Dendritic cell treated with granulocyte-macrophage colony-stimulating factor and Interleukin-4, amounts not matched to agents 40 ng/mL and 50 ng/mL, for 4 days (primary cell): ENCODE data around the gene CYTH2.
A peak's percentile ranks its signal among the peaks of the same experiment; 100 is the strongest.

ENCODE experiments used
- H3K27ac Mint-ChIP-seq: one replicate; pipeline ENCODE4 v1.8.0; 2022; ENCODE audit warnings: mild to moderate bottlenecking, mixed read lengths
- H3K27me3 Mint-ChIP-seq: one replicate; pipeline ENCODE4 v1.8.0; 2022; ENCODE audit warnings: mild to moderate bottlenecking, mixed read lengths
- H3K36me3 Mint-ChIP-seq: one replicate; pipeline ENCODE4 v1.8.0; 2022; ENCODE audit warnings: low read depth, mixed read lengths
- H3K4me1 Mint-ChIP-seq: one replicate; pipeline ENCODE4 v1.8.0; 2022; ENCODE audit warnings: low read depth, mixed read lengths
- H3K4me3 Mint-ChIP-seq: one replicate; pipeline ENCODE4 v1.8.0; 2022; ENCODE audit warnings: mild to moderate bottlenecking, moderate library complexity, mixed read lengths
- H3K9me3 Mint-ChIP-seq: one replicate; pipeline ENCODE4 v1.8.0; 2022; ENCODE audit warnings: mixed read lengths
- intact Hi-C: fragments of 100-400 bp; cut with micrococcal nuclease; formaldehyde crosslinking; loops from one replicate; pipeline ENCODE4 v1.15.0; 2022

CYTH2 gene

DNA sequence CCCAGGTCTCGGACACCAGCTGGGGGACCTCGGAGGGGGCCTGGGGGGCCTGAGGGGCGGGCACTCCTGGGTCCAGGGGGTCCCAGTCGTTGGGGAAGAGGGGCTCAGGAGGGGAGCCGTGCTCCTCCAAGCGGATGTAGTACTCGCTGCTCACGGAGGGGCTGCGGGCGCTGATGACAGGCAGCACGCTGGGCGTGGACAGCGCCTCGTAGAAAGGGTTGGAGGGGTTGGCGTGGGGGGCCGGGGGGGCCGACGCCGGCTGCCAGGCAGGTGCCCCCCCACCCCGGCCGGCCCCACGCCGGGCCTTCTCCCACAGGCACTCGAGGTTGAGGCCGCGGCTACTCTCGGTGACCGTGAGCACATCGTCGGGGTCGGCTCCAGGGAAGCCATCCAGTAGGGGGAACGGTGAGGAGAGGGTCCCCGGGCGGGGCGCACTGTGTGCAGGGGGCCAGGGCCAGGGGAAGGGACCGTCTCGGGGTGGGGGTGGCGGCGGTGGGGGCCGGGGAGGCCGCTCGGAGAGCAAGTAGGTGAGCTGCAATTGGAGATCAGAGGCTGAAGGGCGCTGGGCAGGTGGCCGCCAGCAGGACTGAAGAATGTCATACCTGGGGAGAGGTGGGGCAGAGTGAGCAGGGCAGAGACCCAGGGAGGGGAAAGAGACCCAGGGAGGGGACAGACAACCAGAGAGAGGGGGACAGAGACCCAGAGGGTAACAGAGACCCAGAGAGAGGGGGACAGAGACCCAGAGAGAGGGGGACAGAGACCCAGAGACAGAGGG is 30.3 kb downstream of the CYTH2 start:
- no peaks in the 10 kb centered on the region for H3K9me3 Mint-ChIP-seq
- H3K4me3 Mint-ChIP-seq = no peak overlapping the region
- no peak overlapping the region for H3K27ac Mint-ChIP-seq
- peaks cover 62% of the 10 kb centered on the region for H3K27me3 Mint-ChIP-seq
- peaks cover 45% of the 10 kb centered on the region for H3K4me1 Mint-ChIP-seq
- intact Hi-C loops = no loop called here
- H3K36me3 Mint-ChIP-seq = no peaks in the 10 kb centered on the region

DNA sequence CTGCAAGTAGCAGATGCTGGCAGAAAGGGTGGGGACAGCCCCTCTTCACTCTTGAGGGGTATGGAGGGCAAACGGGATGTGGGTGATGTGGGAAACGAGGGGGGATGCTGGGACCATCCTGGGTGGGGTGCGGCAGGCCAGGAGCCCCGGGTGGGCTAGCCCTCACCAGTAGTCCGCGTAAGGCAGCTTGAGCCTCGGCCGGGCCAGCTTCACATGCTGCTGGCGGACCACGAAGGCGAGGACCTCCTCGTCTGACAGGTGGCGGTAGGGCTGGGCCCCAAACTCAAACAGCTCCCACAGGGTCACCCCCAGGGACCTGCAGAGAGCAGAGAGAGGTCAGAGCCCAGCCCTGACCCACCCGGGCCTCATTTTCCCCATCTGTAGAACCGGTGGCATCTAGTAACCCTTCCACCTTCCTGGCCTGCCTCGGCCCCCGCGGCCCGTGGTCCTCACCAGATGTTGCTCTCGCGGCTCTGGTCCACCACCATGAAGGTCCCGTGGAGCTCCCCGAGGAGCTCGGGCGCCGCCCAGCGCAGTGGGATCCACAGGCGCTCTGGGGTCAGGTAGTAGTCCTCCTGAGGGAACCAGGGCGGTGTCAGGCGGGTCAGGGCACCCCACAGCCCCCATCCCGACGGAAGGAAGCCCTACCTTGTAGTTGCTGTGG is 31.8 kb downstream of the CYTH2 start:
- intact Hi-C loops = no loop called here
- Mint-ChIP-seq H3K27ac (peak overlapping the region; percentile 52), H3K4me3 (peak overlapping the region; percentile 52), H3K4me1 (peaks cover 30% of the 10 kb centered on the region), H3K9me3 (no peaks in the 10 kb centered on the region), H3K27me3 (peaks cover 53% of the 10 kb centered on the region), H3K36me3 (no peaks in the 10 kb centered on the region)

DNA sequence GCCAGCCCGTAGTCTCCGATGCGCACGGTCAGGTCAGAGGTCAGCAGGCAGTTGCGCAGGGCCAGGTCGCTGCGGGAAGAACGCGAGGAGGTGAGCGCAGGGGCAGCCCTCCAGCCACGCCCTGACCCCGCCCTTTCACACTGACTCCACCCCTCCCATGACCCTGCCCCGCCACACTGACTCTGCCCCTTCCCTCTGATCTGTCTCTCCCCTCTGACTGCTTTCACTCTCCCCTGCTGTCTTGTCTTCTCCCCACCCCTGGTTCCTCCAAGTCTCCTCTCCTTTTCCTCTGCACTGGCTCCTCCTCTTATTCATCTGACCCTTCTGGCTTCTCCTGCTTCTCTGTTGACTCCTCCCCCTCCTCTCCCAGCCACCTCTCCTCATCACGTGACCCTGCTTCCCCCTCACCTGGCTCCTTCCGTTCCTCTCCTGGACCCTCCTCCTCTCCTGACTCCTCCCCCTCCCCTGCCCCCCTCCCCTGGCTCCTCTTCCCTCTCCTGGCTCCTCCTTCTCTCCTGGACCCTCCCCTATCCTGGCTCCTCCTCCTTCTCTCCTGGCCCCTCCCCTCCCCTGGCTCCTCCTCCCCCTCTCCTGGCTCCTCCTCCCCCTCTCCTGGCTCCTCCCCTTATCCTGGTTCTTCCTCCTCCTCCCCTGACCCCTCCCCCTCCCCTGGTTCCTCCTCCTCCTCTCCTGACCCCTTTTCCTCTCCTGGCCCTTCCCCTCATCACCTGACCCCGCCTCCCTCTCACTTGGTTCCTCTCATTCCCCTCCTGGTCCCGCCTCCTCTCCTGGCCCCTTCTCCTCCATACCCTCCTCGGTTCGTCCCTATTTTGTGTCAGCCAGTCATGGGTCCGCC is 32.6 kb downstream of the CYTH2 start:
- peak overlapping the region; percentile 52 for H3K27ac Mint-ChIP-seq

DNA sequence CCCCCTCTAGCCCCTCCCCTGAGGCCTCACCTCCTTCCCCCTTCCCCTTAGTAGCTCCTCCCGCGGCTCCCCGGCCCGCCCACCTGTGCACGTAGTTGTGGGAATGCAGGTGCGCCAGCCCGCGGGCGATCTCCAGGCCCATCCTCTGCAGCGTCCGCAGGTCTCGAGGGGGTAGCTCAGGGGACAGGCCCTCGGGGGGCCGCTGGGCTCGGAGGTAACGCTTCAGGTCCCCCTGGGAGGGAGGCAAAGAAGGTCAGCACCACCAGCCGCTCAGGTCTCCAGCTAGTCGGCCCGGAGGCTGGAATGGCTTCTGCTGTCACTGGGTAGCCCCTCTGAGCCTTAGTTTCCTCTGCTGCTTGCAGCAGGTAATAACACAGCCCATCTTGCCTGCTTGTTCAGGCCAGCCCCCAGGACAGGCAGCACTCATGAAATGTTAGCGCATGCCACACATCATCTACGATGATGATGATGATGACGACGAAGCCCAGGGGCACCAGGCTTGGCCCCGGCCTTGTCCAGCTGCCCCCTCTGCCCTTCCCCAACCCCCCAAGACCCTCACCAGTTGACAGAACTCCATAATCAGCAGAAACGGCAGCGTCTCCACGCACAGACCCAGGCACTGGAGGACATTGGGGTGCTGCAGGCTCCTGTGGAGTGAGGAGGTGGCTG is 33.3 kb downstream of the CYTH2 start:
- H3K27me3 Mint-ChIP-seq = peaks cover 43% of the 10 kb centered on the region
- no peaks in the 10 kb centered on the region for H3K9me3 Mint-ChIP-seq
- H3K27ac Mint-ChIP-seq = peak overlapping the region; percentile 52
- peak overlapping the region; percentile 52 for H3K4me3 Mint-ChIP-seq
- H3K36me3 Mint-ChIP-seq = no peaks in the 10 kb centered on the region
- intact Hi-C loops = no loop called here
- peaks cover 29% of the 10 kb centered on the region for H3K4me1 Mint-ChIP-seq

More for the DNA sequence above, 32.6 kb downstream of the CYTH2 start:
- intact Hi-C loops = no loop called here
- Mint-ChIP-seq H3K4me3 (peak overlapping the region; percentile 52), H3K36me3 (no peaks in the 10 kb centered on the region), H3K9me3 (no peaks in the 10 kb centered on the region), H3K27me3 (peaks cover 50% of the 10 kb centered on the region), H3K4me1 (peaks cover 29% of the 10 kb centered on the region)

DNA sequence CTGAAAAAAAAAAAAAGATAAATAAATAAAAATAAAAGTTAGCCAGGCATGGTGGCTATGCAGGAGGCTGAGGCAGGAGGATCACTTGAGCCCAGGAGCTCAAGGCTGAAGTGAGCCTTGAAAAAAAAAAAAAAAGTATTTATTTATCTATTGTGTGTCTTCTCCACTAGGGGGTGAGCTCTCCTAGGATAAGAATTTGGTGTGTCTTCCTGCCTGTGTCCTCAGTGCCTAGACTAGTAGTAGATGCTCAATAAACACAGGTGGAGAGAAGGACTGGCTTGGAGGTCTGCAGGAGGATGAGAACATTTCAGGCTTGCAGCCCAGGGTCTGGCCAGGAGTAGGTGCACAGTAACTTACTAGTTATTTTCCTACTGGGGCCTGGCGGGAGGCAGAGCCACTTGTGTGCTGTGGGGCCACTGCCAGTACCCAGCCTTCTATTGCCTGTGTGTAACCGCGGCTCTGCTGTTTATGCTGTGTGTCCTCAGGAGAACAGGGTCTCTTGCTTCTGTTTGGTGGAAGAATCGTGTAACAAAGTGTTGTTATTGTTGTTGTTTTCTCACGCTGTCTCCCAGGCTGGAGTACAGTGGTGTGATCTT is 37.1 kb downstream of the CYTH2 start:
- Mint-ChIP-seq H3K9me3 (no peaks in the 10 kb centered on the region), H3K4me3 (no peak overlapping the region), H3K36me3 (no peaks in the 10 kb centered on the region), H3K4me1 (peaks cover 22% of the 10 kb centered on the region), H3K27me3 (peaks cover 45% of the 10 kb centered on the region), H3K27ac (no peak overlapping the region)
- intact Hi-C loops = loop anchor here (1.0 kb wide), 1 partner anchor 78 kb away; no protein-coding TSS in a partner anchor

DNA sequence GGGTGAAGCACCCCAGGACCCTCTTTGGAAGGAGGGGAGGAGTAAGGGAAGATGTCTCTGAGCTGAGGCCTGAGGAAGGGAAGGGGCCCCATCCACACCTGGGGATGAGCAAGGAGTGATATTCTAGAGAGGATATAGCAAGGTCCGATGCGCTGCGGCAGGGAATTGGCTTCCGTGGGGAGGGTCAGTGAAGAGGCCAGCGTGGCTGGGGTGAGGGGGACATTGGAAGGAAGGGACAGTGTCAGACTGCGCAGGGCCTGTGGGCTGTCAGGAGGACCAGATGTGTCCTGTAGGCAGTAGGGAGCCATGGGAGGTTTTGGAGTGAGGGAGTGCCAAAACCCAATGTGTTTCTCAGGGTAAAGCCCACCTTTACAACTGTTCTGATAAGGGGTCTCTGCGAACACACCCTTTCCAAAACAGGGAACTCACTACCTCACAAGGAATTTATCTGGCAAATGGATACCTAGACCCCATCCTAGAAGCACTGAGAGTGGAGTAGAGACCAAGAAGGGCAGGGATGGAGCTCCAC is 38.8 kb downstream of the CYTH2 start:
- Mint-ChIP-seq H3K4me1 (peaks cover 16% of the 10 kb centered on the region), H3K9me3 (no peaks in the 10 kb centered on the region), H3K27me3 (peaks cover 38% of the 10 kb centered on the region), H3K4me3 (no peak overlapping the region), H3K36me3 (no peaks in the 10 kb centered on the region), H3K27ac (peak overlapping the region; percentile 51)
- intact Hi-C loops = no loop called here

DNA sequence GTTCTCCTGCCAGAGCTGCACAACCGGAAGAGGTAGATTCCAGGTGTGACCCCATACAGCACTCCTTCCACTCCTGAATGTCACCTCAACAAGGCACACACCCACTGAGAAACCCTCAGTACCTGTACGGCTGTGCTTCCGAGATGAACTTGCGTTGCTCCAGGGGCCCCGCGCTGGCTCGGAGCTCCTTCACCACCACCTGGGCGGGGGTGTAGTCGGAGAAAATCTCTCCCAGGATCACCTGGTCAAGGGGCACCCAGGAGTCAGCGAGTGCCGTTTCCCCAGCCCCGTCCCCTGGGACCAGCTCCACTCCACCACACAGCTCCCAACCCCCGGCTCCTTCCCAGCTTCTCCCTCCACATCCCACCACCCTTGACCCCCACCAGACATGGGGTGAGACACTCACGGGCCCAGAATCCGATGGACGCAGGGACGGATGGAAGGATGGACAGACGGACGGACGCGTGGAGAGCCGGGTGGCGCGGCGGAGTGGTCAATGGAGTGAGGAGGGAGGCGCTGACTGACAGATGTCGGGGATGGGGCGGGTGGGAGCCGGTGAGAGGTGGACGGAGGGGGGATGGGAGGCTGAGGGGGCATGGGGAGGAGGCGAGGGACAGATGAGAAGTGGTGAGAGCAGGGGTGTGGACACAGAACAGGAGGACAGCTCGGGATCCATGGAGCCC is 39.7 kb downstream of the CYTH2 start:
- no peaks in the 10 kb centered on the region for H3K9me3 Mint-ChIP-seq
- intact Hi-C loops = no loop called here
- no peaks in the 10 kb centered on the region for H3K36me3 Mint-ChIP-seq
- H3K4me3 Mint-ChIP-seq = no peak overlapping the region
- peaks cover 35% of the 10 kb centered on the region for H3K27me3 Mint-ChIP-seq
- H3K27ac Mint-ChIP-seq = peak overlapping the region; percentile 35
- peaks cover 12% of the 10 kb centered on the region for H3K4me1 Mint-ChIP-seq

DNA sequence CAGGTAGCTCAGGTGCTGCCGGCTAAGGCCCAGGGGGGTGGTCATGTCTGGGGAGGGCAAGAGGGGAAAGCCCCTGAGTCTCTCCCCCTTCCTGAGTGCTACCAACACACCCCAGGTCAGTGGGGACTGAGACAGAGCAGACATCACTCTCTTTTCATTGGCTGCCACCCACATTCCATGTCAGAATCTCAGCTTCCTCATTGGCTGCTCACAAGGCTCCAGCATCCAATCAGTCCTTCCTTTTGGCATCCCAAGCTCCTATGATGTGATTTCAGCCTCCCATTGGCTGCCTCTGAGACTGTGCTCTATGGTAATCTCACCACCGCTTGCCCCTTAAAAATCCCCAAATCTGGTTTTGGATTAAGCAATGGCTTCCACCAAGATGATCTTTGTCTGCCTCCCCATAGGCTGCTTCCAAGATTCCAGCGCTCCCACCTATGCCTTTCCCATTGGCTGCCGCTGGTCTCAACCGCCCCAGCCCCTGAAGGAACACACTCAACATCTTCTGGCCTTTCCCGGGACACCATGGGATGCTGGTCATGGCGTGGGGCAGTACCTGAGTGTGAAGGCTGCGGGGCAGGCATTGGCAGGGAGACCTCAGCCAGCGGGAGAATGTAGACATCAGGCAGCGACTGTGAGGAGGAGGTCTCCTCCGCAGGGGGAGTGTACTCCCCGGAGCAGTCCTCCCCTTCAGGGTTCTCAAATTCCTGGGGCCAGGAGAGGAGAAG is 40.5 kb downstream of the CYTH2 start:
- H3K4me3 Mint-ChIP-seq = no peak overlapping the region
- H3K27ac Mint-ChIP-seq = no peak overlapping the region
- no peaks in the 10 kb centered on the region for H3K36me3 Mint-ChIP-seq
- peaks cover 32% of the 10 kb centered on the region for H3K27me3 Mint-ChIP-seq
- intact Hi-C loops = no loop called here
- no peaks in the 10 kb centered on the region for H3K9me3 Mint-ChIP-seq
- H3K4me1 Mint-ChIP-seq = peaks cover 15% of the 10 kb centered on the region

DNA sequence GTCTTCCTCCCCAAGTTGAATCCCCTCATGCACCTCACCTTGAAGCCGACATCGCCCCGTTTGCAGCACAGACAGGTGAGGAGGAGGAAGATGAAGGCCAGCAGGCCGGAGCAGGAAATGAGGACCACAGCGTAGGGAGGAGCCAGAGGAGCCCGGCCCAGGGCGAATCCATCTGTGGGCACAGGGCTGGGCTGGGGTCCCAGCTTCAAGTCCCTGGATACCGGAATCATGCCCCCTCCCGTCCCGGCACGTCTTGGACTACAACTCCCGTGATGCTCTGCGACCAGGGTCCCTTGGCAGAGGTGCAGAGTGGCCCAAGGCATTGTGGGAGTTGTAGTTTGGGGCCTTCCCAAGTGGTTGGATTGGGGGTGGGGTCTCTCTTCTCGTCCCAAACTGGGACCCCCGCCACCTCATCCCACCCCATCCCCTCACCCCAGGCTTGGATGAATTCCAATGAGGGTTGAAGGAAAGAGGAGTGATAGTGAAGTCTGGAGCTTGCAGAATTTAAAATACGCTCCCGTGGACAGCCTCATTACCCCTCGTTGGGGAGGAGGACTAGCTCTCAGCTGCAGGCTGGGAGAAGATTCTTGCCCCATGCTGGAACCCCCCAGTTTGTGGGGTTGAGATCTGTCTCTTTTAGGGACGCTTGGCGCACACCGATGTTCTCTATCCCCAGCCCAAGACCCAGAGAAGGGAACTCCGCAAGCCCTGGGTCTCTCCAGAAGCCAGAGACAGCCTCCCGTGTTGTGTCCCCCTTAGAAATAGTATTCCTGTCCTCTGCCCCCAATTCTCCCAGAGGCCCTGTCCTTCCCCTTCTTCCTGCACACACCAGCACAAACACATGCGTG is 41.5 kb downstream of the CYTH2 start:
- H3K9me3 Mint-ChIP-seq = no peaks in the 10 kb centered on the region
- peaks cover 15% of the 10 kb centered on the region for H3K4me1 Mint-ChIP-seq
- no peak overlapping the region for H3K27ac Mint-ChIP-seq
- no peak overlapping the region for H3K4me3 Mint-ChIP-seq
- intact Hi-C loops = no loop called here
- no peaks in the 10 kb centered on the region for H3K36me3 Mint-ChIP-seq
- peaks cover 32% of the 10 kb centered on the region for H3K27me3 Mint-ChIP-seq

DNA sequence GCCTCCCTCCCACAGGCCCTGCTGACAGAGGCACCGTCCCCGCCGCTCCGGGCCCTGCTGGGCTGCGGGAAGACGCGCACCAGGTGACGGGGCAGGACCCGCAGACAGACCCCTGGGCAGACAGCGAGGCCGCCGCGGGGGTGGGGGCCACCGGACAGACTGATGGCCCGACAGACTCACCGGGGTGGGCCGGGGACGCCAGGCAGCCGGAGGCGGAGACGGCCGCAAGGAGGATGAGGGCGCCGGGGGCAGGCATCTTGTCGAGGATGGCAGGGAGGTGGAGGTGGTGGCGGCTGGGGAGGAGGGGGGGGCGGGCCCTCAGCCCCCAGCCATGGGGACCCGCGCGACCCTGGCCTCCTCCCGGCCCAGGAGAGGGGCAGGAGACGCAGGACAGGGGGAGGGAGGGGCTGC is 42.2 kb downstream of the CYTH2 start:
- intact Hi-C loops = no loop called here
- H3K27ac Mint-ChIP-seq = no peak overlapping the region
- H3K27me3 Mint-ChIP-seq = peaks cover 32% of the 10 kb centered on the region
- peaks cover 15% of the 10 kb centered on the region for H3K4me1 Mint-ChIP-seq
- H3K4me3 Mint-ChIP-seq = no peak overlapping the region
- no peaks in the 10 kb centered on the region for H3K9me3 Mint-ChIP-seq
- H3K36me3 Mint-ChIP-seq = no peaks in the 10 kb centered on the region

DNA sequence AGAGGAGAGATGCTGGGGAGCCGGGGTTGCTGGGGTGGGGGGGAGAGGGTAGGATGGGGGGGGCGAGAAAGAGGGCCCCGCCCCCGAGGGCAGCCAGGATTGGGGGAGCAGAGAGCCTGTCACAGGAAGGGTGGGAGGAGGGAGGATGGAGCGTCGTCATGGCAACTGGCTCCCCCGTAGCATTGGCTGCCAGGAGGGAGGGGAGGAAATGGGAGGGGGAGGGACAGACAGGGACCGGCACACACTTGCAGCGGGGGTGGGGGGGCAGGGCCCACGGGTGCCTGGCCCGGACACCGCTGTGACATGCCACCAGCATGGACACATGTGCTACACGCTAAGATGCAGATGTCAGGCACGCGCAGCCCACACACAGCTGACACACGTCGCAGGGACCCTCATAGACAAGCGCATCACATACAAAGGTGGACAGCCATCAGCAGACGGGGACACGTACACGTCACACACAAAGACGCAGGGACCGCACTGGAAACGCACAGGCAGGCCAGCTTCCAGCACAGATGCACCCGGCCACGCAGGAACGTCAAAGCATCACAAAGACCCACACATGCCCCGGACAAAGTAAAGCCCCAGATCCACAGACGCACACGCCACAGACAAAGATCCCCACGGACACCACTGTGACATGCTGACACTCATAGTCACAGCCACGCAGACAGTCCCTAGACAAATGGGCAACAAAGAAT is 42.8 kb downstream of the CYTH2 start, which contains the start of gene LMTK3:
Gene LMTK3 (minus strand): TSS at position 36 of the 704 bp plus-strand sequence. CDS start 259 bp downstream, outside the sequence.
- H3K36me3 Mint-ChIP-seq = no peaks in the 10 kb centered on the region
- H3K4me1 Mint-ChIP-seq = peaks cover 15% of the 10 kb centered on the region
- H3K27me3 Mint-ChIP-seq = peaks cover 34% of the 10 kb centered on the region
- no peak within 1 kb of the TSS for H3K4me3 Mint-ChIP-seq
- no peak within 1 kb of the TSS for H3K27ac Mint-ChIP-seq
- intact Hi-C loops = no loop called here
- no peaks in the 10 kb centered on the region for H3K9me3 Mint-ChIP-seq
